Stimulated activated CD8-positive, alpha-beta memory T cell treated with anti-CD3 and anti-CD28 coated beads, Interleukin-12 subunit alpha, Interleukin-12 subunit beta, amount 100 ng/mL, for 24 hours (primary cell): Measurements from ENCODE around the gene JPT2.

Source experiments
- DNase-seq: peaks from one replicate; pipeline ENCODE4 v3.0.0-alpha.2; 2020; ENCODE audit errors: extremely low read depth

Gene JPT2

GRCh38 chr16:1651974-1652312 lies 26.1 kb upstream of the JPT2 start:
- DNase-seq = no peak

GRCh38 chr16:1653023-1653422 lies 25.1 kb upstream of the JPT2 start:
- DNase-seq = no peak

- DNase-seq = no peak
Measured at GRCh38 chr16:1654505-1655268, 23.4 kb upstream of the JPT2 start.

- DNase-seq = no peak
Measured at GRCh38 chr16:1655269-1655807, 22.7 kb upstream of the JPT2 start.

- no peak for DNase-seq
Measured at GRCh38 chr16:1655909-1656807, 21.9 kb upstream of the JPT2 start.

GRCh38 chr16:1656808-1657617 lies 21.1 kb upstream of the JPT2 start:
- no peak for DNase-seq

GRCh38 chr16:1657841-1658240 lies 20.2 kb upstream of the JPT2 start:
- DNase-seq = no peak

GRCh38 chr16:1659031-1659430 lies 19.0 kb upstream of the JPT2 start:
- DNase-seq = no peak

- DNase-seq = no peak
Measured at GRCh38 chr16:1661826-1662225, 16.3 kb upstream of the JPT2 start.

GRCh38 chr16:1662543-1662942 lies 15.5 kb upstream of the JPT2 start:
- no peak for DNase-seq

- DNase-seq = no peak
Measured at GRCh38 chr16:1665829-1666228, 12.2 kb upstream of the JPT2 start.

GRCh38 chr16:1666316-1666715 lies 11.8 kb upstream of the JPT2 start:
- DNase-seq = no peak

GRCh38 chr16:1667271-1667670 lies 10.8 kb upstream of the JPT2 start:
- DNase-seq = no peak

GRCh38 chr16:1667916-1668315 lies 10.2 kb upstream of the JPT2 start:
- no peak for DNase-seq

GRCh38 chr16:1668612-1669319 lies 9.3 kb upstream of the JPT2 start:
- DNase-seq = no peak

GRCh38 chr16:1669698-1670097 lies 8.4 kb upstream of the JPT2 start:
- DNase-seq = no peak

GRCh38 chr16:1670371-1670770 lies 7.7 kb upstream of the JPT2 start:
- no peak for DNase-seq

- DNase-seq = no peak
Measured at GRCh38 chr16:1670866-1671265, 7.2 kb upstream of the JPT2 start.

- DNase-seq = no peak
Measured at GRCh38 chr16:1673424-1674151, 4.5 kb upstream of the JPT2 start.

GRCh38 chr16:1674306-1674705 lies 3.8 kb upstream of the JPT2 start:
- no peak for DNase-seq
